OCI-LY7 (cell line): ENCODE measurements around the gene MSH3. TPM values are rescaled to one million over a fixed set of nuclear protein-coding genes. Genes with fewer than 3 reads are reported as not detected.

Experiments
- BruUV-seq: library from RNA; stranded (reverse); fragments of 400-500 nt; replicated peaks from 2 replicates; lab custom pipeline; 2021; lab: Mats Ljungman, UMichigan
- CTCF ChIA-PET: fragments of 300-600 bp; sonication (Branson Sonifier 250); formaldehyde crosslinking; loops from one replicate; lab custom pipeline; 2022; ENCODE audit warnings: antibody characterized with exemption; ENCODE audit not compliant: unreplicated experiment; lab: Charles Lee
- POLR2A ChIA-PET: fragments of 300-600 bp; sonication (Branson Sonifier 250); formaldehyde crosslinking; loops from one replicate; lab custom pipeline; 2022; ENCODE audit warnings: antibody characterized with exemption; lab: Charles Lee
- DNase-seq: peaks from one replicate; pipeline ENCODE4 v3.0.0-alpha.2; 2015; ENCODE audit warnings: low spot score
- H2AFZ ChIP-seq: fragments of 200-600 bp; sonication (generic), shearing (Covaris generic); 2 replicates; pipeline ENCODE4 v1.6.1; 2014; ENCODE audit warnings: mild to moderate bottlenecking, antibody characterized with exemption, low read length, moderate library complexity
- H3K27ac ChIP-seq: fragments of 200-600 bp; sonication (generic); 2 replicates; pipeline ENCODE4 v1.5.1; 2014; ENCODE audit warnings: mixed run types, low read depth, mild to moderate bottlenecking, moderate library complexity, low read length, inconsistent platforms; ENCODE audit not compliant: poor library complexity, severe bottlenecking
- H3K36me3 ChIP-seq: fragments of 200-600 bp; sonication (generic); 2 replicates; pipeline ENCODE4 v1.6.1; 2014; ENCODE audit warnings: mild to moderate bottlenecking, antibody characterized with exemption, low read length, moderate library complexity, mixed read lengths; ENCODE audit not compliant: insufficient read depth
- H3K4me1 ChIP-seq: fragments of 200-600 bp; sonication (generic); 2 replicates; pipeline ENCODE4 v1.5.1; 2014; ENCODE audit warnings: mild to moderate bottlenecking, low read length; ENCODE audit not compliant: insufficient read depth, poor library complexity, severe bottlenecking
- H3K4me2 ChIP-seq: fragments of 200-600 bp; sonication (generic); 2 replicates; pipeline ENCODE4 v1.6.1; 2014; ENCODE audit warnings: mild to moderate bottlenecking, low read length
- H3K4me3 ChIP-seq: fragments of 200-600 bp; sonication (generic); 2 replicates; pipeline ENCODE4 v1.5.1; 2014; ENCODE audit warnings: mild to moderate bottlenecking, low read depth, low read length; ENCODE audit not compliant: poor library complexity, severe bottlenecking
- H3K79me2 ChIP-seq: fragments of 200-600 bp; sonication (generic); 2 replicates; pipeline ENCODE4 v1.6.1; 2016; ENCODE audit warnings: low read depth, mild to moderate bottlenecking, low read length, moderate library complexity, mixed read lengths; ENCODE audit not compliant: insufficient read depth
- H3K9me2 ChIP-seq: fragments of 200-600 bp; sonication (generic); 2 replicates; pipeline ENCODE4 v1.6.1; 2016; ENCODE audit warnings: mild to moderate bottlenecking, low read length, mixed read lengths; ENCODE audit not compliant: insufficient read depth
- H3K9me3 ChIP-seq: fragments of 200-600 bp; sonication (generic); 2 replicates; pipeline ENCODE4 v1.6.1; 2014; ENCODE audit warnings: mild to moderate bottlenecking, mixed run types, low read length, mixed read lengths
- H4K20me1 ChIP-seq: fragments of 200-600 bp; sonication (generic); 2 replicates; pipeline ENCODE4 v1.6.1; 2014; ENCODE audit warnings: mild to moderate bottlenecking, antibody characterized with exemption, low read length, moderate library complexity, mixed read lengths; ENCODE audit not compliant: insufficient read depth
- EZH2phosphoT487 ChIP-seq: fragments of 200-600 bp; sonication (generic); IDR thresholded peaks from 2 replicates; pipeline ENCODE4 v1.6.1; 2018; ENCODE audit warnings: low read depth, borderline replicate concordance, mild to moderate bottlenecking, mixed run types, antibody characterized with exemption, low read length, moderate library complexity, mixed read lengths
- intact Hi-C: fragments of 100-400 bp; cut with micrococcal nuclease; formaldehyde crosslinking; loops from one replicate; pipeline ENCODE4 v1.10.0; 2022; ENCODE audit not compliant: unreplicated experiment
- total RNA-seq, 2 experiments: library from RNA; depleted of rRNA in 1 of 2; stranded (reverse); fragments of >200 nt in 1 of 2; shearing (Covaris generic) in 1 of 2; gene quantifications; 2 replicates each; pipeline ENCODE4 v1.2.3, GENCODE V29; 2014 to 2022
- TF ChIP-seq, protein P1 (sequence below): fragments of 200-600 bp; sonication (generic); conservative IDR thresholded peaks from 2 replicates; pipeline ENCODE4 v1.5.1; 2014; ENCODE audit warnings: mild to moderate bottlenecking, antibody characterized with exemption, low read length, moderate library complexity, mixed read lengths

The MSH3 gene
- total RNA-seq, 2 experiments from 2014 or later = 15.4 to 28.3 TPM

DNA sequence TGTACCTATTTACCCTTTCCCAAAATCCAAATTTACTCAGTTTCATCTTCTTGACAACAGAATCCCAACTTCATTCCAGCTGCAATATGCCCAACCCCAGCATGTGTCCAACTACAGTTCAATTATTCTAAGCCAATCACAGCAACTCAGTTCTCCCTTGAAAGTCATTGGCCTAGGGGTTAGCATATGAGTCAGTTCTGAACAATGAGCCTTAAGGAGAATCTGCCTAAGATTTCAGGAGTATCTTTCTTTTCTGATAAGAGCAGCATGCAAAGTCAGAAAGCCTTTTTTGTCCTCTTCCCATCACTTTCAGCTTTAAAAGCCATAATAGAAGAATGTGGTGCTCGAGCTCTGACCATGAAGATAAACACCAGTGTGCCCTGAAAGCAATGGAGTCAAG lies 261.3 kb downstream of the MSH3 start:
- no peaks in the 10 kb centered on the region for H3K36me3 ChIP-seq
- no peaks in the 10 kb centered on the region for H3K9me2 ChIP-seq
- no peak overlapping the region for H3K4me2 ChIP-seq
- no peak for TF ChIP-seq EZH2phosphoT487
- TF ChIP-seq, protein P1, sequence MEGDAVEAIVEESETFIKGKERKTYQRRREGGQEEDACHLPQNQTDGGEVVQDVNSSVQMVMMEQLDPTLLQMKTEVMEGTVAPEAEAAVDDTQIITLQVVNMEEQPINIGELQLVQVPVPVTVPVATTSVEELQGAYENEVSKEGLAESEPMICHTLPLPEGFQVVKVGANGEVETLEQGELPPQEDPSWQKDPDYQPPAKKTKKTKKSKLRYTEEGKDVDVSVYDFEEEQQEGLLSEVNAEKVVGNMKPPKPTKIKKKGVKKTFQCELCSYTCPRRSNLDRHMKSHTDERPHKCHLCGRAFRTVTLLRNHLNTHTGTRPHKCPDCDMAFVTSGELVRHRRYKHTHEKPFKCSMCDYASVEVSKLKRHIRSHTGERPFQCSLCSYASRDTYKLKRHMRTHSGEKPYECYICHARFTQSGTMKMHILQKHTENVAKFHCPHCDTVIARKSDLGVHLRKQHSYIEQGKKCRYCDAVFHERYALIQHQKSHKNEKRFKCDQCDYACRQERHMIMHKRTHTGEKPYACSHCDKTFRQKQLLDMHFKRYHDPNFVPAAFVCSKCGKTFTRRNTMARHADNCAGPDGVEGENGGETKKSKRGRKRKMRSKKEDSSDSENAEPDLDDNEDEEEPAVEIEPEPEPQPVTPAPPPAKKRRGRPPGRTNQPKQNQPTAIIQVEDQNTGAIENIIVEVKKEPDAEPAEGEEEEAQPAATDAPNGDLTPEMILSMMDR = no peak
- H2AFZ ChIP-seq = no peak overlapping the region
- no peaks in the 10 kb centered on the region for H3K4me1 ChIP-seq
- no peak overlapping the region for H3K4me3 ChIP-seq
- no TSS peak for BruUV-seq
- no peak for DNase-seq
- no peaks in the 10 kb centered on the region for H3K79me2 ChIP-seq
- intact Hi-C loops = no loop called here
- CTCF ChIA-PET = no interaction called here
- POLR2A ChIA-PET = no interaction called here
- H3K9me3 ChIP-seq = no peaks in the 10 kb centered on the region
- H4K20me1 ChIP-seq = no peaks in the 10 kb centered on the region
- H3K27ac ChIP-seq = no peak overlapping the region

DNA sequence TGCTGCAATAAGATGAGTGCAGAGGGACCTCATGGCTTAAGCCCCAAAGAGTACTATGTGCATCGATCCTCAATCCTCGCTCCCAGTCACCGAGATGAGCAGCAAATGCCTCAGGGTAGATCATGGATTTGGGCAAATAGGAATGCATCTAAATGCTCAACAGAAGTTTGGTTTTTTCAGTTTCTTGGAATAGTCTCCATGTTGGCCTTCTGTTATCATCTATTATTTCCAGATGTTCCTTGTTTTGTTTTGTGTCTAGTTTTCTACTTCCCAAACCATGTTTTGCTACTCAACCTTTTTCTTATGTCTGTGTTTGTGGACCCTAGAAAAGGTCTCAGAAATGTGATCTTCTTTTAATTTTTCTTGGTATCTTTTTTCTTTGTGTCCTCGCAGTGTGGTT lies 262.2 kb downstream of the MSH3 start:
- POLR2A ChIA-PET = interaction anchor here (0.6 kb wide), 1 partner anchor 57 kb away, joined by 3 read pairs; no protein-coding TSS in a partner anchor
- intact Hi-C loops = no loop called here
- no peaks in the 10 kb centered on the region for H4K20me1 ChIP-seq

DNA sequence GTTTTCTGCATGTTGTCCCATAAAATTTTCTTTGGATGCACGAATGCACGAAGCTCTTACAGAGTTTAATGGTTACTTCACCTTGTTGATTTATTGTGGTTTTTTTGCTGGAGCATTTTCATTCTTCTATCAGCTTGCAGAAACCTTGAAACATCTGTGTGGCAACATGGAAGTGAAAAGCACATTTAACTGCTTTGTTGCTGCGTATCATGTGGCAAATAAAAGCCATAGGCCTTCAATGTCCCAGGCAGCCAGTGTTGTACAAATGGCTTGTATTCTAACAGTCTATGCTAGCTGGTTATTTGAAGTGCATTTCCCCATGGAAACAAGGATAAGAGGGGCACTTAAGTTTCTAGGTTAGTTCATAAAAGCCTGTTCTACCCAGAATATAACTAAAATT lies 263.2 kb downstream of the MSH3 start:
- Histone ChIP-seq H3K4me3 (no peak overlapping the region), H3K36me3 (no peaks in the 10 kb centered on the region), H2AFZ (no peak overlapping the region), H3K9me3 (no peaks in the 10 kb centered on the region), H3K79me2 (no peaks in the 10 kb centered on the region), H3K27ac (no peak overlapping the region), H3K9me2 (no peaks in the 10 kb centered on the region), H4K20me1 (no peaks in the 10 kb centered on the region), H3K4me2 (no peak overlapping the region), H3K4me1 (no peaks in the 10 kb centered on the region)
- CTCF ChIA-PET = no interaction called here
- DNase-seq = no peak
- intact Hi-C loops = no loop called here
- POLR2A ChIA-PET = interaction anchor here (0.7 kb wide), 1 partner anchor 168 kb away, joined by 3 read pairs; no protein-coding TSS in a partner anchor
- no peak for TF ChIP-seq EZH2phosphoT487
- TF ChIP-seq, protein P1 = no peak
- BruUV-seq = no TSS peak

More for the DNA sequence above, 262.2 kb downstream of the MSH3 start:
- H3K79me2 ChIP-seq = no peaks in the 10 kb centered on the region
- no peaks in the 10 kb centered on the region for H3K9me2 ChIP-seq
- no peaks in the 10 kb centered on the region for H3K4me1 ChIP-seq
- TF ChIP-seq, protein P1 = no peak
- no peak for TF ChIP-seq EZH2phosphoT487
- H2AFZ ChIP-seq = no peak overlapping the region
- H3K27ac ChIP-seq = no peak overlapping the region
- H3K4me2 ChIP-seq = no peak overlapping the region
- BruUV-seq = no TSS peak
- H3K4me3 ChIP-seq = no peak overlapping the region
- DNase-seq = no peak
- no peaks in the 10 kb centered on the region for H3K36me3 ChIP-seq
- CTCF ChIA-PET = no interaction called here
- no peaks in the 10 kb centered on the region for H3K9me3 ChIP-seq
